HG03175 (cell line): ENCODE data around the gene AKR1E2.

Experiments used
- ATAC-seq: cut with Tn5 transposase; IDR thresholded peaks from one replicate; pipeline ENCODE4 v1.9.1; 2021; ENCODE audit warnings: mild to moderate bottlenecking, moderate library complexity; ENCODE audit not compliant: unreplicated experiment

Gene AKR1E2

GRCh38 chr10:4889959-4890358 is 64.0 kb downstream of the AKR1E2 start:
- ATAC-seq, result no peak

GRCh38 chr10:4892681-4893080 is 66.7 kb downstream of the AKR1E2 start:
- no peak for ATAC-seq

GRCh38 chr10:4894335-4894734 is 68.3 kb downstream of the AKR1E2 start:
- ATAC-seq, result no peak
